Measurements from ENCODE around the gene RERG.

Gene RERG

DNA sequence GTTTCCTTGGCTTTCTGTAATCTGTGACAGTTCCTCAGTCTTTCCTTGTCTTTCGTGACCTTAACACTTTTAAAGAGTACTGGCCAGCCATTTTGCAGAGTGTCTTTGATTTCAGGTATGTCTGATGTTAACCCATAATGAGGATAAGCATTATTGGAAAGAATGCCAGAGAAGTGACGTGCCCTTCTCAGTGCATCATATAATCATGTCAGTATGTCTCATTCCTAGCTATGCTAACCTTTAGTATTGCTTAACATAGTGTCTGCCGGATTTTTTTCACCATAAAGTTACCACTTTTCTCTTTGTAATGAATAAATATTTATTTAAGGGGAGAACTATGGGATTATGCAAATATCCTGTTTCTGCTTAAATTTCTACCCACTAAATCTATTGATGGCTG, 28.5 kb downstream of the RERG start:
- DNase-seq (ENCODE audit: low read depth in 2 of 2, low spot score in 1 of 2), result no peak

DNA sequence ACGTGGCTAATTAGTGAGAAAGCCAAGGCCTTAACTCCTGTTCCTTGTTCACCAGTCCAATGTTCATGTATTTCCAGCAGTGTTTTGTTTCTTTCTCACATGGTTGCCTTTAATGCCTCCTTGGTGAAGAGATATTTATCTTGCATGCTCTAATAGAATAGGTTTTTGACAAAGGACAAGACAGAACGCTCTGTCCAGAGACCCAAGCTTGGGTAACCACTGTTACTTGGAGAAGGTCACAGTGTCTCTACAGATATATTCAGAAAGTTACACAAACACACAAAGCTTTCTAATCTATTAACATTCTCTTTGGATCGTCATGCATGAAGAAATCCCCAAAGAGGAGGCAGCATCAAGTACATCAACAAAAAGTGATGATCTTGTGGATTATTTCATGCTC, 33.1 kb downstream of the RERG start:
- DNase-seq (ENCODE audit: low read depth in 2 of 2, low spot score in 1 of 2), result no peak

DNA sequence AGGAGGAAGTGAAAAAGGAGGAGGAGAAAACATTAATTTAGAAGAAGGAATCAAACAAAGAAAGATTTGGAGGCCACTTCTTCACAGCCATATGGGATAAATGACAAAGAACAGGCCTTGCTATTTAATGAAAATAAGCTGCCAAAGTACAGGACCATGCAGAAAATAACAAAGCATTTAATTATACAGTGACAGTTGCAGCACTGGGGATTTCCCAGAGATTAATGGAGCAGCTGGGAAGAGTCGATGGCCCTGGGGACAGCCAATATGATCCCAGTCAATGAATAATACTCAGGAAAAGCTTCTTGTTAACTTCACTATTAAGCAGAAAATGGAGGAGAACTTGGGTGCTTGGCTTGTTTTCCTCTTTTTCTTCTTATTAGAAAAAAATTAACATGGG, 34.6 kb downstream of the RERG start:
- DNase-seq (ENCODE audit: low read depth in 2 of 2, low spot score in 1 of 2), result no peak

DNA sequence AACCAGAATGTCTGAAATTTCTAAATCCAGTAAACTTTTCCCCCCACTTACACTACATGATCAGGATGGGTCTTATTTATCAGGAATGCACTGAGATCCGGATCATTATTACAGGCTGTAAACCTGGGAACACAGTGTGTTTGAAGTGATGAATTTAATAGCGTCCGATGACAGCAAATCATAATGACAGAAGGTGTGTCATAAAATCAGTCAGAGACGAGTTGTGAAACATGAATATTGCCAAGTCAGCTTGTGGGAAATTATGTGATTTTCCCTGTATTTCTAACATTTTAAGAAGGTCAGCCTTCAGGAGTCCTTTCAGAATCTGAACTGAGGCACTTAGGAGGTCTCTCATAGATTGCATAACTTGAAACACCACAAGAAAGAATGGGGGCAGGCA, 36.7 kb downstream of the RERG start:
- no peak for DNase-seq (ENCODE audit: low read depth in 2 of 2, low spot score in 1 of 2)

DNA sequence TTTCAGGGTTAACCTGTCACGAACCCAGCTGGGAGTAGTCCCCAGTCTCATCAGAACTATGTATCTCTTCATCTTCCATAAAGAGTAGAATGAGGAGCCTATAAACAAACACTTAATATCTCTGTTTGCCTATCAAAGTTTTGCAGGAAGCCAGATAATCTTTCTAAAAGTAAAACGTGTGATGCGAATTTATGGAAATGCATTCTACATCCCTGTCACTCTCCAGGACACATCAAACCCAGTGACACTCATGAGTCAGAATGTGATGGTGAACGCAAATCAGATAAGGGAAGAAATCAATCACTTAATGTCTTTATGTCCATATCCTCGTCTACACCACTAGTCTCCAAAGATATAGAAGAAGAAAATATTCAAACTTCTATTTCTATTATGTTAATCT, 37.4 kb downstream of the RERG start:
- DNase-seq (ENCODE audit: low read depth in 2 of 2, low spot score in 1 of 2), result no peak

DNA sequence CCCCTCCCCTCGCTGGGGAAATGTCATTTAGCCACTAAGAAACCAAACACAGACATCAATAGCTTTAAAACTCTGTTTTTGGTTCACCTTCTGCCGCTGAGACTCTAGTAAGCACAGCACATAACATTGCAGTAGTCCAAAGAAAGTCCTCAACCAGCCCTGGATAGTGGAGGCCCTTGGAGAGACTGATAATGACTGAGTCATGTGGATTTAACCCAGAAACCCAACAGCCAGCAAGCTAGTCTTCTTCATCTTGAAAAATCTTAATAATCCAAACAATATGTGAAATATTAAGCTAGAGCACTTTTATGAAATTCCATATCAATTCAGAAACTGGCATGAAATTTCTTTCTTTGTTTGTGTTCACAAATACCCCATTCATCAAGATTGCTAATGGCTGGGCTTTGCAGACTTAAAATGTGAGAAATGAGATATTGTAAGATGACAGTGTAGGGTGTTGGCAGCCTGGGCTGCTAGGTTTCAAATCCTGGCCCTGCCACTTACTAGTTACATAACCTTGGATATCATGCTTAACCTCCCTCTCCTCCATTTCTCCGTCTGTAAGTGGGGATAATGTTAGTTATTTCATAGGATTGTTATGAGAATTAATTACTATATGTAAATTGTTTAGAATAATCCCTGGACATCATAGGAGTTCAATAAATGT, 40.1 kb downstream of the RERG start:
- no peak for DNase-seq (ENCODE audit: low read depth in 2 of 2, low spot score in 1 of 2)

DNA sequence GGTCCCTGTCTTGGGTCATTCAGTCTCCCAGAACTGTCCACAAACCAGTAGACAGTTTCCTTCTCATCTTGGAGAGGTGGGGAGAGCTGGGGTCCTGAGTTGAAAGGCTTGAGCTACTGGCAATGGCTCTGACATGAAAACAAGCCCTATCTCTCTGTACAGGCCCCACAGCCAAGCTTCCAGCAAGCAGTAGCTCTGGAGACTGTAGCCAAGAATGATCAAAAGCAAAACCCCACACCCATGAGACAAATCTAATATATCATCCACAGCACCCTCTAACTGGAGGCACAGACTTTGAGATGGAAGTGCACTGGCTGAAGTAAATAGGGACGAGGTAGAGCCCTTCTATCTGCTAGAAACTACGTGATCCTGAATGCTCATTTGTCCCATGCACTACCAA, 40.9 kb downstream of the RERG start:
- DNase-seq (ENCODE audit: low read depth in 2 of 2, low spot score in 1 of 2), result no peak

DNA sequence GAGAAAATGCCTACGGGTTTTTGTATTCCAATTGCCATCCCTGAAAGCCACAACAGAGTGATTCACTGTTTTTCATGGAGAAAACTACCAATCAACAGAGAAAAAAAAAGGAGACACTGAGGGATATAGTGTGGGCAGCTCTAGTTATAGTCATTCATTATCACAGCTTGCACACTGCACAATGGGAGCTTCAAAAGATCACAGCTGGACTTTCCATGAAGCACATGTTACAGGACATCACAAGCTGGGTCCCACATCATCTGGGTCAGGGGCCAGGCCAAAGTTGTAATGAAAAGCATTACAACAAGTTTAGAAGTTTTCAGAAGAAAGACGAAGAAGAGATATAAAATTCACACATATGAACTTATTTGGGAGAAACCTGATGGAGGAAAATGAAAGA, 41.5 kb downstream of the RERG start:
- no peak for DNase-seq (ENCODE audit: low read depth in 2 of 2, low spot score in 1 of 2)

DNA sequence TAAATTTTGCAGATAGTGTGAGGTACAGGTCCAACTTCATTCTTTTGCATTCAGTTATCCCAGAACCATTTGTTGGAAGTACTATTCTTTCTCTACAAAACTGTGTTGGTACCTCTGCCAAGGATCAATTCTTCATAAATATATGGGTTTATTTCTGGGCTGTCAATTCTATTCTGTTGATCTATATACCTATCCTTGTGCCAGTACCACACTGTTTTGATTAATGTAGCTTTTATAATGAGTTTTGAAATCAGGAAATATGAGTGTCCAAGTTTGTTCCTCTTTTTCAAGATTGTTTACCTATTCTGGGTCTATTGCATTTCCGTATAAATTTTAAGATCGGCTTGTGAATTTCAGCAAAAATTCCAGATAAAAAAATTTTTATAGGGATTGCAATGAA, 48.1 kb downstream of the RERG start:
- no peak for DNase-seq (ENCODE audit: low read depth in 2 of 2, low spot score in 1 of 2)

DNA sequence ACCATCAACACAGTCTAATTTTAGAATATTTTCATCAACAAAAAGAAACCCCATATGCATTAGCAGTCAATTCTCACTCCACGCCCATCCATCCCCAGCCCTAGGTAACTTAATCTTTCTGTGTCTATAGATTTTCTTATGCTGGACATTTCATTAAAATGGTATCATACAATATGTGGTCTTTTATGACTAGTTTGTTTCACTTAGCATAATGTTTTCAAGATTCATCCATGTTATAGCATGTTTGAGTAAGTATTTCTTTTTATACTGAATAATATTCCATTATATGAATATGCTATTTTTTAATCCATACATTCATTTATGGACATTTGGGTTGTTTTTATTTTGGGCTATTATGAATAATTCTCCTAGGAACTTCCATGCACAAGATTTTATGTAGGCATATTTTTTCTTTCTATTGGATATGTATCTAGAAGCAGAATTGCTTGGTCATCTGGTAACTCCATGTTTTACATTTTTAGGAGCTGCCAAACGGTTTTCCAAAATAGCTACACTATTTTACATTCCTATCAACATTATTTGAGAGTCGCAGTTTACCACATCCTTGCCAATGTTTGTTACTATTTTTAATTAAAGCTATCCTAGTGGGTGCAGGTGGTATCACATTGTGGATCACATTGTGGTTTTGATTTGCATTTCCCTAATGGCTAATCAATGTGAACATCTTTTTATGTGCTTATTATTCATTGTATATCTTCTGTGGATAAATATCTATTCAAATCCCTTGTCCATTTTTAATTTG, 49.0 kb downstream of the RERG start:
- no peak for DNase-seq (ENCODE audit: low read depth in 2 of 2, low spot score in 1 of 2)

DNA sequence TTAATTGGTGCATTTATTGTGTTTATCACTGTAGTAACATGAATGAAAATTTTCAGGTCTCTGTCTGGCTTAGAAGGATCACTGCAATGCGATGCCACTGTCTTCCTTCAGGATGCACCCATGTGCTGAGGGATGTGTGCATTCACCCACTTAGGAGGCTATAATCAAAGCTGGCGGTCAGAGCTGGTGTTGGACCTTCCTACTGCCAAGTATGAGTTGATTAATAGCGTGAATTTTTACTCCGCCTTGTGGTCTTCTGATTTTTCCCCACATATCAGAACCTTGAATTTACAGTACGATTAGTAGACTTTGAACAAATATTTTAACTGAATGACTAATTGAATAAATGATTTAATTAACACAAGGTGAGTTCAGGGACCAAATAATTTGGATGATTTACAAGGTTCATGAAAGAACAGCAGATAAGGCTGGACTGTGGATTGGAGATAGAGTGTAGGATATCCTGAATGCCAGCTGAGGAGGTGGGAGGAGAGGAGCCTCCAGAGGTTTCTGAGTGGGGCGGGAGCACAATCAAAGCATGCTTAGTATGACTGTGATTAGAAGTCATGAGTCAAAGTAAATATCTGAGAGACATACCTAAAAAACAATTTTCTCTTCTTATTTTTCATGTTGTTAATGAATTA, 50.1 kb downstream of the RERG start:
- DNase-seq (ENCODE audit: low read depth in 2 of 2, low spot score in 1 of 2), result no peak

DNA sequence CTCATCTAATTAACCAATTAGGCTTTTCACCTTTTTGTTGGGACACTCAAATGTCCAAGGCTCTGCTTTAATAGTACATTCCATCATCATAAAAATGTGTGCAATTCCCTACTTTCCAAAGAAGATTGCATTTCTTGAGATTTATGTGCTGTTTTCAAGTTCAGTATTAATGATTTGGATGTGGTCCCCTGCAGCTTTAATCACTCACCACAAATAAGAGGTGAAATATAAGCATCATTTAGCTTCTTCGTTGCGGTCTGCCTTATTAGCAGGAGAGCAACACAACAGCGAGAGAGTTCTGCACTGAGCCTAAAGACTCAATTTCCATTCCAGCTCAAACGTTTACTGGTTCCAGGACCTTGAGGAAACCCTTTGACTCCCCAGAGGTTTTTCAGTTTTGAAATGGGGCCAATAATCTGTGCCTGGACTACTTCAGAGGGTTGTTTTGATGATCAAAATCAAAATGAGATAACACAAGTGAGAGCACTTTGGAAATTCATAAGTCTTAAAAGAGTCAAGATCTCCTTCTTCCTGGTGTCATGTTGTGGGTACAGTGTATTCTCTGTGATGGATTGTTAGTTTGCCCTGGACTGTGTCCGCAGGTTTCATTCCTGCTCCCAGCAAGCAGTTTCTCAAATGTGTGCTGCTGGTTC, 53.1 kb downstream of the RERG start:
- DNase-seq (ENCODE audit: low read depth in 2 of 2, low spot score in 1 of 2), result no peak

DNA sequence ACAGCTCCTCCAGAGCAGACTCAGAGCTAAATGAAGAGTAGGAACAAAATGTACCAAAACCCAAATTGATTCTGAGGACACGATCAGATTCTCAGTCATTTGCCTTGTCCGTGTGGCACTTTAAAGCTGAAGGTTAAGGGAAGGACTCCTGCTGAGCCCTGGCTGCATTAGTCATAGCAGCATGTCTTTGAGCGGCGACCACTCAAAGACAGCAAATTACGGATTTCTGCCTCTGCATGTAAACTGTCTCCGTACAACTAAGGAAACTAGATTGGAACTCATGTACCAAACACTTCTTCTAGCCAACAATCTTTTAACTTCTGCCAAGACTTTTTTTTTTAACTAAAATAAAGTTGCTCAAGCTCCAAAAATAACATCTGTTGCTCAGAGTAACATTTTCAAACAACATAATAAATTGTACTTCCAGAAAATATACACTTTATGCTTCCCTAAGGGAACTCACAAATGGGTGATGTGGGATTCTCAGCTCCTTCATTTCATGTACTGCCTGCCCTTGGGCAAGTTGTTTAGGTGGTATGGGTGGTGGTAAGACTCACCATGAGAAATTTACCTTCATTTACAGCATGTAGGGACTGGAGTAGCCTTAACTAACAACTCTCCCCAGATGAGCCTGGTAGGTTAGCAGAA, 56.1 kb downstream of the RERG start:
- no peak for DNase-seq (ENCODE audit: low read depth in 2 of 2, low spot score in 1 of 2)

DNA sequence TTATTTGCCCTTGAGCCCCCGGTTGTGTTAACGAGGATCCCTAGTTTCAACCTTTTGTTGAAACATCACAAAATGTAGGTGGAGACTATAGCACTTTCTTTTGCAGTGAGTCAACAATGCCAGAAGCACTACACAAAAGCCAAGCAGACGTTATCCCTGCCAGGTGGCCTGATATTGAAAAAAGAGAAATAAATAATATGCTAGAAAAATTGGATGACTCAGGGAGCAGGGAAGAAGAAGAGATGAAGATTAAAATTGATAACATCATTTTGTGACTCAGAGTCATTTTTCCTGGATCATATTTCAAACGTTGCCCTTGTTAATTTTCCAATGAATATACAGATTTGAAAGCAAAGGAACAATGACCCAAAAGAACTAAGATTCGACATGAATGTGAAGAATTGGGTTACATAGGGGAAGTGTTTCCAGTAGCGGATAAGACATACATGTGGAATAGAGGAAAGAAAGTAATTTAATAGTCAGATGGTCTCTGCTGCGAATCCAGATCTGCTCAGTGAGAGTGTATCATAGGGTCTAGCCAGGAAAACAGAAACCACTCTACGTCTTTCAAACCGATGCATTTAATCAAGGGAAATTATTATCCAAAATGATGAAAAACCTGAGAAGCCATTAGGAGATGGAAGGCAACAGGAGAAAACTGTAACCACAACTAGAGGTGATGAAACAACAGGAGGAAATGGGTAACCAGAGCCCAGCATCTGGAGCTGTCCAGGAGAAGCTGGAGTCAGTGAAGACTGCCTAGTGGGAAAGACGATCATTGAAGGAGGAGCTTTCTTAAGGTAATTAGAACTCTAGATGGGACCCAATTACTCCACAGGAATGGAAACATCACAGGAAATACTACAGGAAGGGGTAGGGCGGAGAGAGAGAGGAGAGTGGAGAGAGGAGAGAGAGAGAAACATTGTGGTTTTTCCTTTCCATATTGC, 57.9 kb downstream of the RERG start:
- no peak for DNase-seq (ENCODE audit: low read depth in 2 of 2, low spot score in 1 of 2)

DNA sequence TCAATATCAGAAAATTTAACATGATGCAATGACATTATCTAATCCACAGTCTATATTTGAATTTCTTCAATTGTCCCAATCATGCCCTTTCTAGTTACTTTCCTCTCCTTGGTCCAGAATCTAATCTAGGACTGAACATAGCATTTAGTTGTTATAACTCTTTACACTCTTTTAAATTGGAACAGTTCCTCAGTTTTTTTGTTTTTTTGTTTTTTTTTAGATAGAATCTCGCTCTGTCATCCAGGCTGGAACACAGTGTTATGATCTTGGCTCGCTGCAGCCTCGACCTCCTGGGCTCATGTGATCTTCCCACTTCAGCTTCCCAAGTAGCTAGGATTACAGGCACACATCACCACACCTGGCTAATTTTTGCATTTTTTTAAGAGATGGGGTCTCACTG, 63.1 kb downstream of the RERG start:
- DNase-seq (ENCODE audit: low read depth in 2 of 2, low spot score in 1 of 2), result no peak

DNA sequence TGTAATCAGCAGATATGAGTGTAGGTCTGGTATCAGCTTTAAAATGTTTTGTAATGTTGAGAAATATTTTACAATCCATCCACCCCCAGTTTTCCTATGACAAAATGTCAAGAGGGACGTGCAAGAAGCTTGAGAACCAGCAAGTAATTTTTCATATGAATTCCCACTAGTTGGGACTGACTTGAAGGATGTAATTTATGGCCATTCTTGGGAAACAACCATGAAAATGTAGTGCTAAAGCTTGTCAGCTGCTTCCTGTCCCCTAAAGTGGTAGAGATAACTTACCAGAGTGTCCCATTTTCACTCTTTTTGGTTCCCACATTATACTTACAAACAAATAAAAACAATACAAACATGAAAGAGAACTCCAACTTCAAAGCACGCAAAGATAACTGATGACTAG, 63.9 kb downstream of the RERG start:
- no peak for DNase-seq (ENCODE audit: low read depth in 2 of 2, low spot score in 1 of 2)

DNA sequence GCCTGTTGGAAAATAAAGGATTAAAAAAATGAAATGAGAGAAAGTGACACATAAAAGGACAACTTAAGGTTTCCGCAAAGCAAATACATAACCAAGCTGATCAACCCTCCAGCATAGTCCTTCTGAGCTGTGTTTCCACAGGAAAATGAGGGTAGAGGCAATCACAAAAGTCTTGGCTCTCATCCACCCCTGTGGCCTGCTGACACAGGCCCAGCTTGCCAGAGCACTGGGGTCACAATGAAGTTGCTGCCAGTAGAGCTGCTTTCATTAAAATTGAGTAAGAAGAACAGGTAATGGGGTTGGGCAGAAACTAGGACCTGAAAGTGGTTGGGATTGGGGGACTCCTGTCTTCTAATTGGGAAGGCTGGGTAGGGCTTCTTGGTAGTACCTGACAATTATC, 65.9 kb downstream of the RERG start:
- no peak for DNase-seq (ENCODE audit: low read depth in 2 of 2, low spot score in 1 of 2)

DNA sequence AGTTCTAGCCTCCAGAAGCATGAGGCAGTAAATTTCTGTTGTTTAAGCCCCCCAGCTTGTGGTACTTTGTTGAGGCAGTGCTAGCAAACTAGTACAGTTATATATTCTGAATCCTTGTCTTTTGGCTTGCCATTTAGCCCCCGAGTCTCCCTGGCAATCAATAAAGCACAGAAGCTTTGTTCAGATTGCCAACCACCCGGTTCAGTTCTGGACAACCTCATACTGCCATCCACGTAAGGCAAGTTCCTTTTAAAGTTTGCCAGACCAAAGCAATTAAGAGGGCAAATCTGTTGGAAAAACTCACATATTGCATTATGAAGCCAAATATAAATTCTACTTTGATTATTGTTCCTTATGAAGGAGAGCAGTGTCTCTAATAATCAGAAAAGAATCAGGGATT, 67.1 kb downstream of the RERG start:
- no peak for DNase-seq (ENCODE audit: low read depth in 2 of 2, low spot score in 1 of 2)

DNA sequence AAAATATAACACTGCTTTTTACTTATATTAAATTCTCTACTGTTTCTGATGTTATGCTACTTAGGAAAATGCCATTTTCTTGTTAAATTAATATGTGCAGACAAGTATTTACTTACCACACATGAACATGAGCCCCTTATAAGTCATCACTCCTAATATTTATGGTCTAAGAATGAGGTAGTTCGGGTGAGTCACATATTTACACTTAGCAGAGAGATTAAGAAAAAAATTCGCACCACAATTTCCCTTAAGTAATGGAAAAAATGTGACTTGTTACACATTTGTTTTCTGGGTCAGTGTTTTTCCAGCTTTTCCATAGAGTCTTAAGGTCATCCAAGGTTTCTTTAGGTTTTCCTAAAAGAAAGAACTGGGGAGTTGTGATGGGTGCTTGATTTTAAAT, 68.3 kb downstream of the RERG start:
- DNase-seq (ENCODE audit: low read depth in 2 of 2, low spot score in 1 of 2), result no peak

DNA sequence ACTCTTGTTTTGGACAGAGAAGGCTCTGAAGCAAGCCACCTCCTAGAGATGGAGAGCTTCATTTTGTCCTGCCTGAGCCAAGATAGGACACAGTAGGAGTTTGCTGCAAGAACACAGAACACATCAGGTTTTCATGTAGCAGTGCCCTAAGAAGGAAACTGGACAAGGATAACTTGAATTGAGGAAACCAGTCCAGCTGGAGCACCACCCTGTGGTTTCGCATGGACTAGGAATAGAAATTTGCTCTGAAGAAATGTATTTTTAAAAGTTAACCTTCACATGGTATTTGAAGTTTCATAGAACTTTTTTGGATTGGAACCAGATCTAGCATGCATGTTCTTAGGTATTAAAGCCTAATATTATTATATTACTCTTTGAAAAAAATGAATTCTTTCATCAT, 68.8 kb downstream of the RERG start:
- no peak for DNase-seq (ENCODE audit: low read depth in 2 of 2, low spot score in 1 of 2)

Measured in stimulated activated CD8-positive, alpha-beta memory T cell treated with anti-CD3 and anti-CD28 coated beads, Interleukin-4, amount 100 ng/mL, for 4 hours (primary cell).